ENCODE measurements around the gene FOXL2NB.

Gene FOXL2NB

GRCh38 chr3:138933068-138933668 lies 13.8 kb upstream of the FOXL2NB start:
- DNase-seq, result no peak

- DNase-seq, result no peak
Observed at GRCh38 chr3:138933981-138934691, 12.9 kb upstream of the FOXL2NB start.

GRCh38 chr3:138935505-138935862 lies 11.5 kb upstream of the FOXL2NB start:
- no peak for DNase-seq

GRCh38 chr3:138935863-138936740 lies 10.9 kb upstream of the FOXL2NB start:
- DNase-seq, result peak; percentile 38

- DNase-seq, result no peak
Observed at GRCh38 chr3:138936741-138937689, 10.0 kb upstream of the FOXL2NB start.

GRCh38 chr3:138937690-138938055 lies 9.3 kb upstream of the FOXL2NB start:
- no peak for DNase-seq

DNA sequence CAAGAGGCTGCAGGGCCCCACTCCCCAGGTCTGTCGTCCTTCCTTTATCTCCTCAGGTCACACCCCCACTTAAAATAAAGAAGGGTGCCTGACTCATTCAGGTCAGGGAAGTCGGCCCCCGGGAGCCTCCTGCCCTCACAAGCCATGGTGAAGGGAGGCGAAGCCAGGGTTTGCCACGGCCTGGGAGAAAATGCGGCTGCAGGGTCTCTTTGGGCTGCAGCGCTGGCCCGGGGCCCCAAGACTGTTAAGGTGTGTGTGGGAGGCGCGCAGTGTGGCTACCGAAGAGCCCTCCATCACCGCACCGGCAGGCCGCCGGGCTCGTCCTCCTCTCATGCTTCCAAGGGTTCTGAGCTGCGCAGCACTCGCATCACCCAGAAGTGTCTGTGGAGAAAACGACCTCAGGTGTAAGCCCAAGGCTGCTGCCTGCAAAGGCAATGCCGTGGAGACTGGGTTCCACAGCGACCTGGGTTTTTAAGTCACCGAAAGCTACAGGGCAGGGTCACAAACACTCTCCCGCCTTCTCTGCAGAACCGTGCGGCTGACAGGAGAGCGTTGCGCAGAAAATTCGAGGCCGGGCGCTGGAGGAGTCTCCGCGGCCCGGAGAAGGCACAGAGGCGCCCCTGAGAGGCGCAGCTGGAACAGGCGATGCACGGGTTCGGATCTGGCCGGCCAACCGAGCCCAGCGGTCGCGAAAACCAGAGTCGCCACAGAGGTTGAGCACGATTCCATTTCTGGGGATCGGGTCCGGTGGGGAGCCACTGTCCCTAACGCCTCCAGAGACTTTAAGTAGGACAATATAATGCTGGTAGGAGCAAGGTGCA lies 8.8 kb upstream of the FOXL2NB start:
- DNase-seq, result no peak

DNA sequence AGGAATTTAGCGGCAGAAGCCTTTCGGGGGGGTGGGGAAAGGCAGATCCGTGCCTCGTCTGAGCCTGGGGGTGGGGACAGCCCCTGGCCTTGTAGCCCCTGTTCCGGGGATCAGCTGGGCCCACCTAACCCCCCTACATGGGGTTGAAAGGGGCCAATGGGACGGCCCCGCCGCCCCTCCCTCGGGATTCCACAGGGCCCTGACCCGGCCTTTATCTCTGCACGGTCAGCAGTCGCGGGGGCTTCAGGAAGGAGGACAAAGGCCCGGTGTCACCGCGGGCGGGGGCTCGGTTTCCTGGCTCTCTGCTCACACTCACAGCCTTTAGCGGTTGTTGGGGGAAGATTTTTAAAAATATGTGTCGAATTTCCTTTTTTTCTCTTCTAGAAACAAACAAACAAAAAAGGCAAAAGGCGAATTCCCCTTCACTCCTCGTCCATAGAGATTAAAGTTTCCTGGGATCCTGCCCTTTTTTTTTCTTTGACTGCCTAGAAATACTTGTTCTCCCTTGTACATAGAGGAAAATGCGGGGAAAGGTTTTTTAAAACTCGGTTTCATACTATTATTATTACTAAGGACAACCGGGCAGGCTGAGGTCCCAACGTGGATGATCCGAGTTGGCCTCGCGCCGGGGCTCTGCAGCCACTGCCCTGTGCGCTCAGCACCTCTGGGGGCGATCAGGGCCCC lies 8.0 kb upstream of the FOXL2NB start:
- DNase-seq, result no peak

GRCh38 chr3:138939561-138940241 lies 7.3 kb upstream of the FOXL2NB start:
- DNase-seq, result no peak

DNA sequence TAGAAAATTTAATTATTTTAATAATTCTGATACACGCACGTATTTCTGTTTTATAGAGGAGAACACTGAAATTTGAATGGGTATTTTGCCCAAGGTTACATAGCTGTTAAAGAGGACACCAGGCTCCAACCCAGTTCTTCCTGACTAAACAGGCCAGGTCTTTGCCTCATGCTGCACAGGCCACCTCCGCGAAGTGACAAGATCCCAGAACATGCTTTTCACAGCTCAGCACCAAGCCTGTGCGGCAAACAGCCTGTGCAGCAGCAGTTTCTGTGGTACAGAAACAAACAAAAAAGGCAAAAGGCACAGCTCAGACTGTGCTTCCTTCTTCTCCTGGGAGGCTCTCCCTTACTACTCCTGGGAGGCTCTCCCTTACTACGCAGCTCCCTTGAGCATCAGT lies 6.6 kb upstream of the FOXL2NB start:
- no peak for DNase-seq

DNA sequence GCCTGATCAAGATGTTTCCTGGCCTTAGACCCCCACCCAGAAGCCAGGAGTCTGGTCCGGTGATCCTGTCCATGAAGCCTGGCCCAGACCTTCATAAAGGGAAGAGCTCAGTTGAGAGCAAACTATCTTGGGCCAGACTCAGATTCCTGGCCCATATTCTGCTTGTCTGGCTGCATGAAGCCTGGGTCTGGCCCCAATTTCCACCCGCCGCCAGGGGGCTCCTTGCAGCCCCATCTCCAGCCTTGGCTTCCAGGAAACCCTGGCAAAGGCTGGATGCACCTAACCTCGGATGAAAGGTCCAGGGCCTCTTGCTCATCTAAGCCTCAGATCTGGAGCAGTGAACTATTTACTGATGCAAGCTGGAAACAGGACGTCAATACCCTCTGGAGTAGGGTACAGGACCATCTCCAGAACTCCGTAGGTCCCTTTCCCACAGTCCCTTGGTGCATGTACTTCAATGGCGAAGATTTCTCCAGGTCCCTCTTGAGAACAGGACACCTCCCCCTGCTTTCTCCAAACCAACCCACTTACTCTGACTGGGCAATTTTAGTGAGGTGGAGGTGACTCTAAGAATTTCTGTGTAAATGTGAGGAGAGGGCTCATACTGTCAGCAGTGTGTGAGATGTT lies 5.6 kb upstream of the FOXL2NB start:
- DNase-seq, result peak; percentile 25

DNA sequence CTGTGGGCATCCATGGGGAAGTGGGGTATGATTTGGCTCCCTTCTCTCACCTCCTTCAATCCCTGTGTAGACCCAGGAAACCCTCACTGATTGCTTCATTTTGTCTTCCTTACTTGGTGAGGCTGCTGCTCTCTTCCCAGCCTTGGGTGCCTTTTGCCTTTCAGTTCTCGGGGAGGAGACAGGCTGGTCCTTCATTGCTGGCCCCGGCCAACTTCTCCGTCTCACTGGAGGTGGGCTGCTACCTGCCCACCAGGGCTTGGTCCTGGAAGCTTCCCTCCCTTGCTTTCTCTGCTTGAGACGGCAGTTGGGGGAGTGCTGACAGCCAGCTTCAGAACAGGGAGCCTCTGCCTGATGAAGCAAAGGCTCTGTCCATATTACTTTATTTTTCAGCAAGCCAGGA lies 4.7 kb upstream of the FOXL2NB start:
- DNase-seq, result no peak

- DNase-seq, result no peak
Observed at GRCh38 chr3:138942861-138943623, 4.0 kb upstream of the FOXL2NB start.

DNA sequence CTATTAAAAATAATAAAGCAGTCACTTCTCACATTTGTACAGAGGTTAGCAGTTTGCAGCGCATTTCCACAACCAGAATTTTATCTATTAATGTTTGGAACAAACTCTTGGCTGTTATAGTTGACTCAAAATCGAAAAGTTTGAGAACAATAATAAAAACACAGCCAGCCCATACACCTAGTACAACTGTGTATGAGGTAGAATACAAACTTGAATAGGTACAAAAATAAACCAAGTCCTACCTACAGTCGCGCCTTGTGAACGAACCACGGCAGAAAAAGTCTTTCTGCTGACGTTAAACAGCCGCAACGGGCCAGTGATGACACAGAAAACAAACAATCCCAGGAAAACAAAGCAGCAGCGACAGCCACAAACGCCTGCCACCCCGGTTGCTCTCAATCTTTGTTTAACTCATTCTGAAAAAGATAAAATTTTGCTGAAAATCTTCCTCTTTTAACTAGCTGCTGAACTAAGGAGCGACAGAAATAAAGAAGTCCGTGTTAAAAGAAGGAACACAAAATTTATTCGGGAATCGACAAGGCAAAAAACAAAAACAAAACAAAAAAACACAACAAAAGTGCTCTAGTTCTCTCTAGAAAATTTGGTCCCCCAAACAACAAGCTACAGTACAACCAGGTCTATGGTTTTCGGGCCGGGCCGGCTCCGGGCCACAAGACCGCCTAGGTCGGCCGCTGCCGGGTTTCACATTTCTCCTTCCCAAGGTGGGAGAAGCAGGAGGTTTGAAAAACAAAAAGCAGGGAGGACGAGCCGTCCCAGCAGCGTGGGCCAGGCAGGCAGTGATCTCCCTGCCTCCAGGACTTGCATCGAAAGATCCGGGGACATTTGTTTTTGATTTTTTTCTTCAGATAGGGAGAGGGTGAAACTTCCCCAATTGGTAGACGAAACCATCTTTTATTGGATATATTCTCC lies 3.0 kb upstream of the FOXL2NB start:
- DNase-seq, result no peak

GRCh38 chr3:138944654-138944928 lies 2.4 kb upstream of the FOXL2NB start:
- no peak for DNase-seq

GRCh38 chr3:138944929-138945708 lies 1.9 kb upstream of the FOXL2NB start:
- DNase-seq, result no peak

Measured in COR-L47 (cell line).